ENCODE measurements around the gene LPP. TPM values are rescaled to one million over a fixed set of nuclear protein-coding genes. Genes with fewer than 3 reads are reported as not detected.

The LPP gene
- total and polyA plus RNA-seq, 2 of the 4 experiments (the other 2 are of a cell fraction), result 16.0 to 130 TPM

DNA sequence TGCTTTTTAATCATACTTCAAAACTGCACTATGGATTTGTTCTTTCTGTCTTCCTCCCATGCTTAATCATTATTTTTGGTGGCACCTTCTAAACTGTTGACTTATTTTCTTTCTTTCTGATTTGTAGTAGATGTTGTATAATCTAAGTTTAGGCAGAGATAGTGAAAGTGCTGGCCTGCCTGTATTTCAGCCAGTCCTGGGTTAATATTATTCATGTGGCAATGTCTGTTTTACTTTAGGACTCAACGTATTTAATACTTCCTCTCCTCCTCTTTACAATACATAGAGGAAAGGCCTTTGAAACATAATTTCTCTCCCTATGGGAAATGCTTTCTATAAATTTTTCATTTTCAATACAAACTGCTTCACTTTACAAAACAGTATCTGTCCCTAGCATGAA lies 690.1 kb downstream of the LPP start:
- dilution Hi-C loops (cut with HindIII; ENCODE audit: low sequenced_read_pairs, unreplicated experiment), result no loop called here
- H2AFZ ChIP-seq (replicated peaks; ENCODE audit: low read length, poor library complexity), result no peak overlapping the region

More for the DNA sequence above, 690.1 kb downstream of the LPP start:
- H3K4ac ChIP-seq (ENCODE audit: low read depth, low read length), result no peak overlapping the region
- no peak for DNase-seq
- no peak overlapping the region for H3K27ac ChIP-seq (ENCODE audit: insufficient read depth, low read length)
- H2BK15ac ChIP-seq (ENCODE audit: low read depth, low read length), result no peak overlapping the region
- peaks cover 3% of the 10 kb centered on the region; the same call in 1 of the 2 replicates for H4K20me1 ChIP-seq (ENCODE audit: insufficient read depth, low read length)
- no peak overlapping the region for H3K23ac ChIP-seq (ENCODE audit: low read depth, low read length)
- no peak overlapping the region for H2AK5ac ChIP-seq (ENCODE audit: low read depth, low read length)
- H2BK120ac ChIP-seq (ENCODE audit: low read depth, low read length), result no peak overlapping the region
- no peak for TF ChIP-seq NFE2L2 (IDR thresholded peaks at IDR 0.05; ENCODE audit: low read depth, low read length)
- TF ChIP-seq, protein P1, sequence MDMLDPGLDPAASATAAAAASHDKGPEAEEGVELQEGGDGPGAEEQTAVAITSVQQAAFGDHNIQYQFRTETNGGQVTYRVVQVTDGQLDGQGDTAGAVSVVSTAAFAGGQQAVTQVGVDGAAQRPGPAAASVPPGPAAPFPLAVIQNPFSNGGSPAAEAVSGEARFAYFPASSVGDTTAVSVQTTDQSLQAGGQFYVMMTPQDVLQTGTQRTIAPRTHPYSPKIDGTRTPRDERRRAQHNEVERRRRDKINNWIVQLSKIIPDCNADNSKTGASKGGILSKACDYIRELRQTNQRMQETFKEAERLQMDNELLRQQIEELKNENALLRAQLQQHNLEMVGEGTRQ (IDR thresholded peaks at IDR 0.05; ENCODE audit: low read depth, low read length), result no peak
- no peak for TF ChIP-seq CHD1 (IDR thresholded peaks at IDR 0.05; ENCODE audit: low read depth, low read length)
- no peak for TF ChIP-seq BHLHE40 (IDR thresholded peaks at IDR 0.05; ENCODE audit: low read depth, low read length)
- TF ChIP-seq MAFK (IDR thresholded peaks at IDR 0.05; ENCODE audit: low read depth, low read length), result no peak
- TF ChIP-seq, protein P2, sequence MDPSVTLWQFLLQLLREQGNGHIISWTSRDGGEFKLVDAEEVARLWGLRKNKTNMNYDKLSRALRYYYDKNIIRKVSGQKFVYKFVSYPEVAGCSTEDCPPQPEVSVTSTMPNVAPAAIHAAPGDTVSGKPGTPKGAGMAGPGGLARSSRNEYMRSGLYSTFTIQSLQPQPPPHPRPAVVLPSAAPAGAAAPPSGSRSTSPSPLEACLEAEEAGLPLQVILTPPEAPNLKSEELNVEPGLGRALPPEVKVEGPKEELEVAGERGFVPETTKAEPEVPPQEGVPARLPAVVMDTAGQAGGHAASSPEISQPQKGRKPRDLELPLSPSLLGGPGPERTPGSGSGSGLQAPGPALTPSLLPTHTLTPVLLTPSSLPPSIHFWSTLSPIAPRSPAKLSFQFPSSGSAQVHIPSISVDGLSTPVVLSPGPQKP (IDR thresholded peaks at IDR 0.05; ENCODE audit: borderline replicate concordance, low read depth, low read length), result no peak
- TF ChIP-seq, protein P3, sequence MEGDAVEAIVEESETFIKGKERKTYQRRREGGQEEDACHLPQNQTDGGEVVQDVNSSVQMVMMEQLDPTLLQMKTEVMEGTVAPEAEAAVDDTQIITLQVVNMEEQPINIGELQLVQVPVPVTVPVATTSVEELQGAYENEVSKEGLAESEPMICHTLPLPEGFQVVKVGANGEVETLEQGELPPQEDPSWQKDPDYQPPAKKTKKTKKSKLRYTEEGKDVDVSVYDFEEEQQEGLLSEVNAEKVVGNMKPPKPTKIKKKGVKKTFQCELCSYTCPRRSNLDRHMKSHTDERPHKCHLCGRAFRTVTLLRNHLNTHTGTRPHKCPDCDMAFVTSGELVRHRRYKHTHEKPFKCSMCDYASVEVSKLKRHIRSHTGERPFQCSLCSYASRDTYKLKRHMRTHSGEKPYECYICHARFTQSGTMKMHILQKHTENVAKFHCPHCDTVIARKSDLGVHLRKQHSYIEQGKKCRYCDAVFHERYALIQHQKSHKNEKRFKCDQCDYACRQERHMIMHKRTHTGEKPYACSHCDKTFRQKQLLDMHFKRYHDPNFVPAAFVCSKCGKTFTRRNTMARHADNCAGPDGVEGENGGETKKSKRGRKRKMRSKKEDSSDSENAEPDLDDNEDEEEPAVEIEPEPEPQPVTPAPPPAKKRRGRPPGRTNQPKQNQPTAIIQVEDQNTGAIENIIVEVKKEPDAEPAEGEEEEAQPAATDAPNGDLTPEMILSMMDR (conservative IDR thresholded peaks at IDR 0.05; ENCODE audit: low read depth, low read length), result no peak
- no peak for TF ChIP-seq POLR2A (IDR thresholded peaks at IDR 0.05; ENCODE audit: low read depth, low read length)
- TF ChIP-seq RCOR1 (IDR thresholded peaks at IDR 0.05; ENCODE audit: insufficient replicate concordance, low read length), result no peak
- TF ChIP-seq RFX5 (IDR thresholded peaks at IDR 0.05; ENCODE audit: low read depth, low read length), result no peak
- no peak for TF ChIP-seq RAD21 (IDR thresholded peaks at IDR 0.05; ENCODE audit: low read length)
- no peak for TF ChIP-seq MAZ (IDR thresholded peaks at IDR 0.05; ENCODE audit: borderline replicate concordance, low read depth, low read length)
- TF ChIP-seq CEBPB (IDR thresholded peaks at IDR 0.05; ENCODE audit: low read depth, low read length), result no peak
- TF ChIP-seq SMC3 (IDR thresholded peaks at IDR 0.05; ENCODE audit: low read depth, low read length), result no peak
- TF ChIP-seq MXI1 (IDR thresholded peaks at IDR 0.05; ENCODE audit: borderline replicate concordance, low read depth, low read length), result no peak
- in situ Hi-C loops (cut with MboI; ENCODE audit: low sequenced_read_pairs), result no loop called here
- no peak overlapping the region for H3K14ac ChIP-seq (replicated peaks; ENCODE audit: low read depth, low read length)
- no peak overlapping the region for H2BK5ac ChIP-seq (ENCODE audit: low read depth, low read length, poor library complexity, severe bottlenecking)
- peaks cover 6% of the 10 kb centered on the region; the same call in 1 of the 2 replicates for H3K9me1 ChIP-seq (ENCODE audit: insufficient read depth, low read length)
- H3K4me1 ChIP-seq (ENCODE audit: control insufficient read depth, insufficient read depth, low read length), result peaks cover 5% of the 10 kb centered on the region
- no peak overlapping the region for H4K91ac ChIP-seq (ENCODE audit: insufficient read depth, low read depth, low read length)
- H2AK9ac ChIP-seq (replicated peaks; ENCODE audit: low read depth, low read length, poor library complexity), result no peak overlapping the region
- H3K4me3 ChIP-seq (ENCODE audit: insufficient read depth, low read depth, low read length), result no peak overlapping the region
- no peak for ATAC-seq (ENCODE audit: low read depth)
- WGBS, 2 experiments (ENCODE audit: extremely low coverage in 2 of 2, insufficient read length in 1 of 2), result no CpG with 5 or more reads among the region's 1 CpG
- no peak overlapping the region for H3K9ac ChIP-seq (ENCODE audit: low read depth, low read length)
- no peak overlapping the region for H3K18ac ChIP-seq (ENCODE audit: low read depth, low read length)
- H4K8ac ChIP-seq (ENCODE audit: low read depth in 2 of 2, low read length in 2 of 2), result no peak overlapping the region
- no peaks in the 10 kb centered on the region for H3K9me3 ChIP-seq (ENCODE audit: control insufficient read depth, insufficient read depth, low read length)
- no peak overlapping the region for H2BK20ac ChIP-seq (ENCODE audit: low read depth, low read length)
- no TSS peak for BruUV-seq (replicated peaks)
- H3K4me2 ChIP-seq (ENCODE audit: low read depth, low read length), result no peak overlapping the region
- intact Hi-C loops (cut with micrococcal nuclease), result no loop called here
- H3K56ac ChIP-seq (ENCODE audit: extremely low read depth, insufficient read depth, low read length), result no peak overlapping the region
- peaks cover 29 to 49% of the 10 kb centered on the region in 2 experiments for H3K79me1 ChIP-seq (ENCODE audit: low read depth in 1 of 2, low read length in 2 of 2)
- no peaks in the 10 kb centered on the region for H3K27me3 ChIP-seq (ENCODE audit: control insufficient read depth, insufficient read depth, low read length)
- H4K5ac ChIP-seq (ENCODE audit: low read depth, low read length), result no peak overlapping the region
- ChIA-PET CTCF (no interaction called here), POLR2A (ENCODE audit: unreplicated experiment) (no interaction called here)
- no peaks in the 10 kb centered on the region; the same call in 1 of the 2 replicates for H3K36me3 ChIP-seq (ENCODE audit: control insufficient read depth, insufficient read depth, low read length)
